SK-N-MC (cell line): ENCODE results near the gene MCRS1.

Experiments used
- DNase-seq: peaks from one replicate; pipeline ENCODE4 v3.0.0-alpha.2; 2011; ENCODE audit warnings: low read depth, low spot score
- H3K27ac ChIP-seq: fragments of 200-600 bp; sonication (generic); 2 replicates; pipeline ENCODE4 v1.5.1; 2016; ENCODE audit warnings: mixed run types
- H3K36me3 ChIP-seq: fragments of 200-600 bp; sonication (generic); 2 replicates; pipeline ENCODE4 v1.6.1; 2017; ENCODE audit warnings: antibody characterized with exemption, low read length, mixed read lengths; ENCODE audit not compliant: insufficient read depth
- H3K4me3 ChIP-seq: fragments of 200-600 bp; sonication (generic); 2 replicates; pipeline ENCODE4 v1.5.1; 2016
- H3K9ac ChIP-seq: fragments of 200-600 bp; sonication (generic); 2 replicates; pipeline ENCODE4 v1.8.0; 2017; ENCODE audit warnings: mixed run types, mixed read lengths; ENCODE audit not compliant: insufficient read length
- H3K9me3 ChIP-seq: fragments of 200-600 bp; sonication (generic); 2 replicates; pipeline ENCODE4 v1.6.1; 2017; ENCODE audit warnings: low read depth, mild to moderate bottlenecking, antibody characterized with exemption, low read length, moderate library complexity, mixed read lengths
- EZH2 ChIP-seq: fragments of 200-600 bp; sonication (generic); IDR thresholded peaks from one replicate; pipeline ENCODE4 v1.6.1; 2017; ENCODE audit warnings: antibody characterized with exemption
- FOXP2 ChIP-seq: optimal IDR thresholded peaks from 2 replicates; pipeline ENCODE3; 2011; ENCODE audit warnings: mild to moderate bottlenecking, moderate library complexity; ENCODE audit not compliant: insufficient read depth; ENCODE audit errors: extremely low read length, control extremely low read depth
- POLR2AphosphoS5 ChIP-seq: IDR thresholded peaks from 2 replicates; pipeline ENCODE4 v1.6.1; 2012; ENCODE audit warnings: mild to moderate bottlenecking, low read depth, low read length, borderline replicate concordance

MCRS1 gene

DNA sequence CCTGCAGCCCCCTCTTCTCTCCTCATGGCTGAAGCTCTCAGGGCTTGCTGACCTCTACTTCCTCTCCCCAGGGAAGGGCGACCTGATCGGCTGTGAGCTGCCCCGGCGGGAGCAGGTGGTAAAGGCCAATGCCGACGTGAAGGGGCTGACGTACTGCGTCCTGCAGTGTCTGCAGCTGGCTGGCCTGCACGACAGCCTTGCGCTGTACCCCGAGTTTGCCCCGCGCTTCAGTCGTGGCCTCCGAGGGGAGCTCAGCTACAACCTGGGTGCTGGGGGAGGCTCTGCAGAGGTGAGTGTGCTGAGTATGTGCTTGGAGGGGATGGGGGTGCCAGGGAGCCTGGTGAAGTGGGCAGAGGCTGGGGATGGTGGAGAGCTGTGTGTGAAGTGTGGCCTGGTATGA lies 13.7 kb downstream of the MCRS1 start:
- Histone ChIP-seq H3K36me3 (peaks cover 15% of the 10 kb centered on the region; the same call in 1 of the 2 replicates), H3K4me3 (no peak overlapping the region), H3K9me3 (no peaks in the 10 kb centered on the region), H3K27ac (no peak overlapping the region), H3K9ac (no peak overlapping the region)
- no peak for DNase-seq
- no peak for TF ChIP-seq POLR2AphosphoS5
- no peak for TF ChIP-seq FOXP2
- no peak for TF ChIP-seq EZH2

DNA sequence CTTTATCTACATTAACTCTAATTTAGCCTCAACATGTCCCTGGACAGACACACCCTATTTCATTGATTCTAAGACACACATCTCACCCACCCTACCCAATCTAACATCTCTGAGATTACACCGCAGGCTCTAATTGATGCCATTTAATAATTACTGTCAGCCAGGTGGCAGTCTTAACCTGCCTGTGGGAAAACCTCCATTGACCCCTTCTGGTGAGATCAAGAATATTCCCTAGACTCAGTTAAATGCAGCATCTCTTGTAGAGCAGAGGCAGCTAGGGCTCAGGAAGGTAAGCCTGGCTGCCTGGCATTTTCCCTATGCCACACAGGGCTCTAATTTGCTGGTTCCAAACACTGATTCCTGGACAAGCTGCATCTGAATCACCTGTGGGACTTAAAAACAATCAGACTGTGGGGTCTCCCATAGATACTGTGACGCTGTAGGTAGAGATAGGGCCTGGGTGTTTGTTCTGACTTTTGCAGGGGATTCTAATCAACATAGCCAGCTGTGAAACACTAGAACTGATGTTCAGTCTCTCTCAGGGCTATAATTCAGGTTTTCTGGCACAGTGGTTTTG lies 14.3 kb downstream of the MCRS1 start:
- Histone ChIP-seq H3K9ac (no peak overlapping the region), H3K36me3 (peaks cover 9% of the 10 kb centered on the region; the same call in 1 of the 2 replicates), H3K4me3 (no peak overlapping the region), H3K27ac (no peak overlapping the region), H3K9me3 (no peaks in the 10 kb centered on the region)
- DNase-seq, result no peak
- TF ChIP-seq EZH2 (no peak), POLR2AphosphoS5 (no peak), FOXP2 (no peak)

DNA sequence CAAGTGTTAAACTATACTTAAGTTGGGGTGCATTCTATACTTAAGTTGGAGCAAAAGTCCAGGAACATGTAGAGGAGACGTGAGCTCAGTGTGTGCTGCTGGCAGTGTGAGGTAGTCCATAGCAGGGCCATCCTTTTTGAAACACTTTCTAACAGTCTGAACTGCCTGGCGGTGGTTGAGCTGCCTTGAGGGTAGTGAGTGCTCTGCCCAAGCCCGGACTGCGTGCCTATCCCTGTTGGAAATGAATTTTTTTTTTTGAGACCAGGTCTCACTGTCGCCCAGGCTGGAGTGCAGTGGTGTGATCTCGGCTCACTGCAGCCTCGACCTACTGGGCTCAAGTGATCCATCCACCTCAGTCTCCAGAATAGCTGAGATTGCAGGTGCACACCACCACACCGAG lies 15.0 kb downstream of the MCRS1 start:
- H3K9me3 ChIP-seq, result no peaks in the 10 kb centered on the region
- H3K36me3 ChIP-seq, result peaks cover 5% of the 10 kb centered on the region; the same call in 1 of the 2 replicates
- H3K4me3 ChIP-seq, result no peak overlapping the region
- no peak for DNase-seq
- TF ChIP-seq POLR2AphosphoS5, result no peak
- TF ChIP-seq EZH2, result no peak
- TF ChIP-seq FOXP2, result no peak
- no peak overlapping the region for H3K27ac ChIP-seq
- no peak overlapping the region for H3K9ac ChIP-seq

DNA sequence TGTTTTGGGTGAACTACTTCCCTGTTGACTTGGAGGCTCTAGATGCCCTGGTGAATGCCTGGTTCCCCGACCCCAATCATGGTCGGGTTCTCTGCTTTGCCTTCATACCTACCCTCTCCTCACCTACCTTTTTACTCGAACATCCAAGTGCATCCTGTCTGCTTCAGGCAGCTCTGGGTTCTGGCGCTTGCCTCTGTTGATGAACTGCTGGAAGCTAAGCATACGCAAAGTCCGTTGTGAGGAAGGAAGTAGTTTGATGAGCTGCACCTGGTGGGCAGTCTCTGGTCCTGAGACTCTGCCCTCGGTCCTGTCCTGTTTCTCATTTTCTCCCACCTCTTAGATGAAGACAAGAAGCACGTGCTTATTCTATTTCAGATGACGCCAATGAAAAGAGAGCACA lies 15.5 kb downstream of the MCRS1 start:
- Histone ChIP-seq H3K27ac (no peak overlapping the region), H3K9ac (no peak overlapping the region), H3K9me3 (no peaks in the 10 kb centered on the region), H3K4me3 (no peak overlapping the region), H3K36me3 (no peaks in the 10 kb centered on the region; the same call in 1 of the 2 replicates)
- no peak for TF ChIP-seq FOXP2
- no peak for DNase-seq

DNA sequence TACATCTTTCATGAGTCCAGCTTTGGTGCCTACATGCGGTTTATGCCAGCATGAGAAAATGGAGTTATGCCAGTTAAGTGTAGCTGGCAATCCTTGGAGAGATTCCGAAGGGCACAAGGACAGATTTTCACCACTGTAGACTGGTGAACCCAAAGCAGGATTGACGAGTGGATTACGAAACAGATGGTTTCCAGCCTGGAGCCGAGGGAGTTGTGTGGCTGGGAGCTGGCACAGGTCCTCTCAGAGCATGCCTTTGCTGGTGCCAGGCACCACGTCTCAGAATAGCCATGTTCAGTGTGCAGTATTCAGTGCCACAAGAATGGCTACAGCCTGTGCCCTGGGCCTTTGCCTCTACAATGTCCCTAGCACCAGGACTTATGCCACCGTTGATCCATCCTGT lies 15.9 kb downstream of the MCRS1 start:
- H3K4me3 ChIP-seq, result no peak overlapping the region
- no peak overlapping the region for H3K9ac ChIP-seq
- TF ChIP-seq POLR2AphosphoS5 (no peak), FOXP2 (no peak), EZH2 (no peak)
- H3K9me3 ChIP-seq, result no peaks in the 10 kb centered on the region
- H3K27ac ChIP-seq, result no peak overlapping the region
- H3K36me3 ChIP-seq, result no peaks in the 10 kb centered on the region; the same call in 1 of the 2 replicates
- DNase-seq, result no peak

DNA sequence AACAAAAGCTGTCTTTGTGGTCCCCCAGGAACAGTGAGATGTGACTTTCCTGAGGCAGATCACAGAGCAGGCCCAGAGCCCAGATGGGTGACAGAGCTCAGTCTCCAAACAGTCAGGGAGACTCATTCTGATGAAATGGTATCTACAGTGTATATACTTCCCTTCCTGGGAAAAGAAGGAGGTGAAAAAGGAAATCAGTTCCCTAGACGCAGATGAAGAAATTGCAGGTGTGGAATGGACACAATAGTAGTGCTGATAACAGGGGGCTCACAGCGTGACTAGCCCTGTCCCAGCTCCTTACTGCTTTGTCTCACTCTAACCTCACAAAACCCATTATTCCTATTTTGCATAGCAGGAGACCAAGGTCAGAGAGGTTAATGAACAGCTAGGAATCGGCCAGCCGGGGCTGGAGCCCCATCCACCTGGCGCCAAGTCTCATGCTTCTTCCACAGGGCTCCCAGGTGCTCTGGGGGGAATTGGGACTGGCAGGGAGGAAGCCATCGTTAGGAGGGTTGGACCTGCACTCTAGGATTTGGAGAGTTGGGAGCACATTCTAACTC lies 17.2 kb downstream of the MCRS1 start:
- Histone ChIP-seq H3K9ac (no peak overlapping the region), H3K36me3 (no peaks in the 10 kb centered on the region)

DNA sequence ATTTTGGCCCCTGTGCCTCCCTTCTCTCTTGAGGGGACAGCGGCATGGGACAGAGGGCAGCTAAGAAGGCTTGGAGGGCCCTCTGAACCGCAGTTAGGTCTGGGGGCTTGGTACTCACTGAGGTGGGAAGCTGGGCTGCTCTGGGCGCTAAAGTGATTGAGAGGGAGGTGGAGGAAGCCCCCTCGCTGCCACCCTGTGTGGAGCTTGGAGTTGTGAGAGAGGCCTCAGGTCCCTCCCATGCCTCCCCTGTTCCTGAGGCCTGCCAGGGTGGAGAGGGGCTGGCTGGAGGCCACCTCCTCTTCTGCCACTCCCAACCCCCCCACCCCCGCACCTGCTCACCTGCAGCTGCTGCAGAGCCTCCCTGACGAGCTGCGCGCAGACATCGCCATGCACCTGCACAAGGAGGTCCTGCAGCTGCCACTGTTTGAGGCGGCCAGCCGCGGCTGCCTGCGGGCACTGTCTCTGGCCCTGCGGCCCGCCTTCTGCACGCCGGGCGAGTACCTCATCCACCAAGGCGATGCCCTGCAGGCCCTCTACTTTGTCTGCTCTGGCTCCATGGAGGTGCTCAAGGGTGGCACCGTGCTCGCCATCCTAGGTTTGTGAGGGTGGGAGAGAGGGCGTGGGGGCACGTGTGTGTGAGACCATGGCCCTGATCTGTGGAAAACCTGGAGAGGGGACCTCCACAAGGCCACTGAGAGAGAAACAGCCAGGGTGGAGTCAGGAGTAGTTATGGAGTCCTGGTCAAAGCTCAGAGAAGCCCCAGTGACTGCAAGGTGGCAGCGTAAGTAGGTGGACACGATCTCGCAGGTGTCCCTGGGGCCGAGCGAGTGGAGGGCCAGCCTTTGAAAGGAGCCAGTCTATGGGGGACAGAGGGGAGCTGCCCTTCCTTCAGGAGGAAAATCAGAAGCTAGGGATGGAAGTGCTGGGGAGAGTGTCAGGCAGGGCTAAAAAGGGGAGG lies 17.9 kb downstream of the MCRS1 start:
- TF ChIP-seq POLR2AphosphoS5 (no peak), FOXP2 (no peak), EZH2 (no peak)
- no peak for DNase-seq
- no peak overlapping the region for H3K9ac ChIP-seq
- H3K4me3 ChIP-seq, result no peak overlapping the region
- H3K27ac ChIP-seq, result no peak overlapping the region
- no peaks in the 10 kb centered on the region for H3K36me3 ChIP-seq
- no peaks in the 10 kb centered on the region for H3K9me3 ChIP-seq

More for the DNA sequence above, 17.2 kb downstream of the MCRS1 start:
- no peaks in the 10 kb centered on the region for H3K9me3 ChIP-seq
- TF ChIP-seq EZH2, result no peak
- TF ChIP-seq FOXP2, result no peak
- no peak for TF ChIP-seq POLR2AphosphoS5
- DNase-seq, result no peak
- H3K4me3 ChIP-seq, result no peak overlapping the region
- H3K27ac ChIP-seq, result no peak overlapping the region
